ENCODE data around the gene SMC1A.
"Not testable (repeated sequence)": the region's sequence is repeated elsewhere in the genome, so short reads cannot be mapped to it uniquely, and the experiment has no call there.

The SMC1A gene

DNA sequence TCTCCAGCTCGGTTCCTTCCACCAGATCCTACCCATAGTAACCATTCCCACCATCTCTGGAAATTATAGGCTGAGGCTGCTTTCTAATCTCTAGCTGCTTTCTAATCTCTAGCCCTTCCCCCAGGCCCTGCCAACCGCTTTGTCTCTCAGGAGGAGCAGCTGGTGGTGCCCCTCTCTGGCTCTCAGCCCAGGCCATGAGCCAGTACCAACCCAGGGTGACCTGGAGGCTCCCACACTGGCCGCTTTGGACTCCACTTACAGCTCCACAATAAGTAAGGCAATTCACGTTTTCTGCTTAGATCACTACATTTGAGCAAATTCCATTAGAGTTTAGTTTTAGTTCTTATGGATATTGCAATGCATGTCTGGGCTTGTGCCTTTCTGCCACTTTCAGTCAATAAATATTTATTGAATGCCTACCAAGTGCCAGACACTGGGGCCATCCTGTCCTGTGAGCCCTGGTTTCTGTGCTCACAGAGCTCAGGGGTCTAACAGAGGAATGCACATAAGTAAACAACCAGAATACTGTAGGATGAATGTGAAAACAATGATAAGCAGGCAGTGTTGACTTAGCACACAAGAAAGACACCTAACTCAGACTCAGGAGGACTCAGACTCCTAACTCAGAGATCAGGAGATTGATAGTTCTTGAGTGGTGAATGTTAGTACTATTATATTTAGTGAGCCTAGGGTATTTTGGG lies 38.9 kb downstream of the SMC1A start:
- Mint-ChIP-seq H3K27ac (no peak overlapping the region), H3K36me3 (ENCODE audit: low read depth) (peaks cover 44% of the 10 kb centered on the region), H3K9me3 (no peaks in the 10 kb centered on the region), H3K27me3 (no peaks in the 10 kb centered on the region), H3K4me1 (ENCODE audit: low read depth) (no peaks in the 10 kb centered on the region), H3K4me3 (no peak overlapping the region)

- Mint-ChIP-seq H3K36me3 (ENCODE audit: low read depth) (peaks cover 45% of the 10 kb centered on the region), H3K27me3 (no peaks in the 10 kb centered on the region), H3K4me3 (no peak overlapping the region), H3K4me1 (ENCODE audit: low read depth) (no peaks in the 10 kb centered on the region), H3K27ac (no peak overlapping the region), H3K9me3 (no peaks in the 10 kb centered on the region)
Observed at GRCh38 chrX:53379747-53380146, 42.7 kb downstream of the SMC1A start.

- H3K4me3 Mint-ChIP-seq, result no peak overlapping the region
- H3K36me3 Mint-ChIP-seq (ENCODE audit: low read depth), result peaks cover 44% of the 10 kb centered on the region
- H3K4me1 Mint-ChIP-seq (ENCODE audit: low read depth), result no peaks in the 10 kb centered on the region
- no peak overlapping the region for H3K27ac Mint-ChIP-seq
- no peaks in the 10 kb centered on the region for H3K27me3 Mint-ChIP-seq
- H3K9me3 Mint-ChIP-seq, result no peaks in the 10 kb centered on the region
Observed at GRCh38 chrX:53379008-53379710, 43.3 kb downstream of the SMC1A start.

DNA sequence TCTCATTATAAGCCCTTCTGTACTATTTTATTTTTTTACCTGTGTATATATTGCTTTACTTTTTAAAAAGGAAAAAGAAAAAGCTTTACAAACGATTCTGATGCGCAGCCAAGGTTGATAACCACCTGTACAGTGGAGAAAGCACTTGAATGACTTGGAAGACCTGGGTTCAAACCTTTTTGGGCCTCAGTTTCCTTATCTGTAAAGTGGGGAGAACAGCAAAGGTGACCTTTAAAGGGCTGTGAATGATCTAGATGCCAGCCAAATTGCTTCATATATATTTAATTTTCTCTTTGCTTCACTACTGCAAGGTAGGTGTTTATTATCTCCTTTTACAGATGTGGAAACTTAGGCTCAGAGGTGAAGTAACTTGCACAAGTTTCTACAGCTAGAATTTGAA lies 45.0 kb downstream of the SMC1A start:
- peaks cover 31% of the 10 kb centered on the region for H3K36me3 Mint-ChIP-seq (ENCODE audit: low read depth)
- no peaks in the 10 kb centered on the region for H3K27me3 Mint-ChIP-seq
- H3K4me1 Mint-ChIP-seq (ENCODE audit: low read depth), result no peaks in the 10 kb centered on the region
- H3K9me3 Mint-ChIP-seq, result no peaks in the 10 kb centered on the region
- H3K27ac Mint-ChIP-seq, result no peak overlapping the region
- H3K4me3 Mint-ChIP-seq, result no peak overlapping the region

GRCh38 chrX:53376888-53377287 lies 45.6 kb downstream of the SMC1A start:
- Mint-ChIP-seq H3K4me1 (ENCODE audit: low read depth) (no peaks in the 10 kb centered on the region), H3K27ac (no peak overlapping the region), H3K9me3 (no peaks in the 10 kb centered on the region), H3K4me3 (no peak overlapping the region), H3K36me3 (ENCODE audit: low read depth) (peaks cover 31% of the 10 kb centered on the region), H3K27me3 (no peaks in the 10 kb centered on the region)

GRCh38 chrX:53374923-53375322 lies 47.5 kb downstream of the SMC1A start:
- Mint-ChIP-seq H3K36me3 (ENCODE audit: low read depth) (peaks cover 19% of the 10 kb centered on the region), H3K4me1 (ENCODE audit: low read depth) (no peaks in the 10 kb centered on the region), H3K4me3 (no peak overlapping the region), H3K9me3 (no peaks in the 10 kb centered on the region), H3K27me3 (no peaks in the 10 kb centered on the region), H3K27ac (no peak overlapping the region)

DNA sequence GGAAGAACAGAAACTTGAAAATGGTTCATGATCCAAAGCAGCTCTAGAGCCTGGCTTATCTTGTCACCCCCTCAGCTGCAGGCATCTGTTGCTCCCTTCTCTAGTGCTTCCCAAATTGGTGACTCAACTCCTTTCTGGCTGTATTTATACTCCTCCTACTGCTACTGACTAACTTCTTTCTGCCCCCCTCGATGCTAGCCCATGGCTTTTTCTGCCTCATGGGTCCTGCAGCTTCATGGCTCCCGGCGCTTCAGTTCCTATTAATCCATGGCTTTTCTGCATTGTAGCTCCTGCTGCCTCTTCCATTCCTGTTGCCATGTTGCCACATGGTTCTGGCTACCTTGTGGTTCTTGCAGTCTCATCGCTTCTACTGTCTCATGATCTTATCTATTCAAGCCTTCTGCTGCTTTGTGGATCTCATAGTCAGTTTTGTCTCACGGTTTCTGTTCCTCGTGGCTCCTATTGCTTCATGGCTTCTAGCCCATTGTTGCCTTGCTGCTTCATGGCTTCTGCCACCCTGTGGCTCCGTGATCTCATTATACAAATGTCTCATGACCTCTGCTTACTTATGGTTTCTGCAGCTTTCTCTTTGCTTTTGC lies 48.1 kb downstream of the SMC1A start:
- no peaks in the 10 kb centered on the region for H3K9me3 Mint-ChIP-seq
- peaks cover 14% of the 10 kb centered on the region for H3K36me3 Mint-ChIP-seq (ENCODE audit: low read depth)
- no peak overlapping the region for H3K4me3 Mint-ChIP-seq

DNA sequence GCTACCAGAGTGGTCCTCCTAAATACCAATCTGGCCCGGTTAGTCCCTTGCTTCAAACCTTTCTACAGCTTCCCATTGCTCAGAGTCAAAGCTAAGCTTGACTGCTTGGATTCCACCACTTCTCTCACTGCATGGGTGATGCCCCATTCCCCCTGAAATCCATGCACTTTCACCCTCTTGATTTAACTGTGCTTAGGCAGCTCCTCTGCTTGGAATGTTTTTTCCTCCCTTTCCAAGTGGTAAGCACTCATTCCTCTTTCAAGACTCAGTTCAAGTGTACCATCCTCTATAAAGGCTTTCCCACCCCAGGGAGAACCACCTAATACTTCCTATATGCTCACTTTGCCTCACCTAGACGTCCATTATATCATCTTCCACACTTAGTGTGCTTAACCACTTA lies 49.1 kb downstream of the SMC1A start:
- no peak overlapping the region for H3K4me3 Mint-ChIP-seq
- no peaks in the 10 kb centered on the region for H3K27me3 Mint-ChIP-seq
- no peaks in the 10 kb centered on the region for H3K9me3 Mint-ChIP-seq
- no peak overlapping the region for H3K27ac Mint-ChIP-seq
- no peaks in the 10 kb centered on the region for H3K4me1 Mint-ChIP-seq (ENCODE audit: low read depth)
- peaks cover 11% of the 10 kb centered on the region for H3K36me3 Mint-ChIP-seq (ENCODE audit: low read depth)

More for the DNA sequence above, 48.1 kb downstream of the SMC1A start:
- no peak overlapping the region for H3K27ac Mint-ChIP-seq
- no peaks in the 10 kb centered on the region for H3K27me3 Mint-ChIP-seq
- no peaks in the 10 kb centered on the region for H3K4me1 Mint-ChIP-seq (ENCODE audit: low read depth)

DNA sequence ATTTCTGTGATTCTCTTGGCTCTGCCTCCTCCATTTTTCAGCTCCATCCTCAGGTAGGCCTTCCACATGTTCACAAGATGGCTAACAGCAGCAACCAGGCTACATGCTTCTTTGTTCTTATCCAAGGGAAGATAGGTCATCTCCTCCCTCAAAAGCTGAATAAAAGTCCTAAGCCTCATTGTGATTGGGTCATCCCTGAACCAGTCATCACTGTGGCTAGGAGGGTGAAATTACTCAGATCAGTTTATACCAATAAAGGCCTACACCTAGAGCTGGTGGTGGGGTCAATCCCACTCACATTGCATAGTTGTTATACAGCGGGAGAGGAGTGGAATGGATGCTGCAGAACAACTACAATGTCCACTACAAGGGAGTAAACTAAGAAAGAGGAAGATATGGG lies 56.0 kb downstream of the SMC1A start:
- H3K4me3 Mint-ChIP-seq; H3K9me3 Mint-ChIP-seq; H3K27me3 Mint-ChIP-seq; H3K36me3 Mint-ChIP-seq (ENCODE audit: low read depth); H3K4me1 Mint-ChIP-seq (ENCODE audit: low read depth); H3K27ac Mint-ChIP-seq: not testable (repeated sequence)

- Mint-ChIP-seq H3K9me3 (no peaks in the 10 kb centered on the region), H3K27ac (no peak overlapping the region), H3K4me3 (no peak overlapping the region), H3K27me3 (no peaks in the 10 kb centered on the region), H3K4me1 (ENCODE audit: low read depth) (no peaks in the 10 kb centered on the region), H3K36me3 (ENCODE audit: low read depth) (no peaks in the 10 kb centered on the region)
Observed at GRCh38 chrX:53362449-53362848, 60.0 kb downstream of the SMC1A start.

GRCh38 chrX:53357799-53358530 lies 64.5 kb downstream of the SMC1A start:
- H3K27me3 Mint-ChIP-seq, result no peaks in the 10 kb centered on the region
- H3K36me3 Mint-ChIP-seq (ENCODE audit: low read depth), result no peaks in the 10 kb centered on the region
- no peak overlapping the region for H3K27ac Mint-ChIP-seq
- H3K4me3 Mint-ChIP-seq, result no peak overlapping the region
- no peaks in the 10 kb centered on the region for H3K9me3 Mint-ChIP-seq
- peaks cover 4% of the 10 kb centered on the region for H3K4me1 Mint-ChIP-seq (ENCODE audit: low read depth)

GRCh38 chrX:53356186-53356585 lies 66.3 kb downstream of the SMC1A start:
- H3K27ac Mint-ChIP-seq, result no peak overlapping the region
- H3K27me3 Mint-ChIP-seq, result no peaks in the 10 kb centered on the region
- no peak overlapping the region for H3K4me3 Mint-ChIP-seq
- no peaks in the 10 kb centered on the region for H3K9me3 Mint-ChIP-seq
- H3K36me3 Mint-ChIP-seq (ENCODE audit: low read depth), result no peaks in the 10 kb centered on the region
- H3K4me1 Mint-ChIP-seq (ENCODE audit: low read depth), result peaks cover 4% of the 10 kb centered on the region

DNA sequence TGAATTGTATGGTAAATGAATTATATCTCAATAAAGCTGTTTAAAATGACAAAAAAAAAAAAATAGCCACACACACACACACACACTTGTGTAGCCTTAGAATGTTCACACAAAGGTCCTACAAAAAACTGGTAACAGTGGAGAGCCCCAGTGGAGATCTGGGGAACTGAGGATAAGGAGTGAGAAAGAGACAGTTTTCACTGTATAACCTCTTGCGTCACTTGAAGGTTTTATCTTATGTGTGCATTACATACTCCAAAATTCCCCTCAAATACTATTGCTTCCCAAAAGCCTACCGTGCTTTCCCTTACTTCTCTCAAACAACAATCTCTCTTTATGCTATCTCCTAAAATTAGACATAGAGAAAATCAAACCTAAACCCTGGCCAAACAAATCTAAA lies 67.8 kb downstream of the SMC1A start:
- no peak overlapping the region for H3K4me3 Mint-ChIP-seq
- no peaks in the 10 kb centered on the region for H3K36me3 Mint-ChIP-seq (ENCODE audit: low read depth)
- no peak overlapping the region for H3K27ac Mint-ChIP-seq
- H3K27me3 Mint-ChIP-seq, result no peaks in the 10 kb centered on the region
- peaks cover 4% of the 10 kb centered on the region for H3K4me1 Mint-ChIP-seq (ENCODE audit: low read depth)
- no peaks in the 10 kb centered on the region for H3K9me3 Mint-ChIP-seq

- Mint-ChIP-seq H3K27ac (no peak overlapping the region), H3K4me3 (no peak overlapping the region), H3K36me3 (ENCODE audit: low read depth) (no peaks in the 10 kb centered on the region), H3K27me3 (no peaks in the 10 kb centered on the region), H3K9me3 (no peaks in the 10 kb centered on the region), H3K4me1 (ENCODE audit: low read depth) (no peaks in the 10 kb centered on the region)
Observed at GRCh38 chrX:53347948-53348347, 74.5 kb downstream of the SMC1A start.

Measured in stimulated activated naive CD8-positive, alpha-beta T cell treated with anti-CD3 and anti-CD28 coated beads, Interleukin-15, Interleukin-2, amounts not matched to agents 100 ng/mL and 50 ng/mL, for 24 hours (primary cell).